Fibroblast of pulmonary artery (primary cell): ENCODE measurements around the gene S100A1.

ENCODE experiments used
- DNase-seq: peaks from one replicate; pipeline ENCODE4 v3.0.0-alpha.2; 2010; ENCODE audit warnings: low read depth
- H3K4me3 ChIP-seq: replicated peaks from 2 replicates; pipeline ENCODE4 v1.5.1; 2011; ENCODE audit warnings: low read depth, mild to moderate bottlenecking, control low read depth, low read length, moderate library complexity
- CTCF ChIP-seq: IDR thresholded peaks from 2 replicates; pipeline ENCODE4 v1.5.1; 2011; ENCODE audit warnings: mild to moderate bottlenecking, control low read depth, low read length, inconsistent platforms; ENCODE audit errors: missing control alignments

The S100A1 gene

GRCh38 chr1:153643816-153644215, 15.6 kb downstream of the S100A1 start:
- no peak for DNase-seq
- H3K4me3 ChIP-seq, result no peak overlapping the region
- TF ChIP-seq CTCF, result no peak

GRCh38 chr1:153646672-153647345, 18.6 kb downstream of the S100A1 start:
- no peak for DNase-seq

DNA sequence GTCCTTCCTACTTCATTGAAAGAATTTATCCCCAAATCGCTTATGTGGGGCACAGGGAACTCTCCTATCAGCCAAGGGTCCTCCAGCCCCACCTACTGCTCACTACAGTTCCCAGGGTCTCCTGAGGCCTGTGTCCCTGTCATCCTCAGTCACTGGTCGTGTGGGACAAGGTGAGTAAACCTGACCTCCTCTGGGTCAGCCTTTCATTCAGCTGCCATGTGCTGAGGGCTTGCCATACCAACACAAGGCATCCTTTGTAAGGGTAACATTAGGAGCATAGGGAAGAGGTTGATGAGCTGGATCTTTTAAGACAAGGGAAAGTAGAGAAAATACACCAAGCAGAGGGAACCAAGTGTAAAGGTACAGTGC, 19.1 kb downstream of the S100A1 start:
- no peak for DNase-seq
- H3K4me3 ChIP-seq, result no peak overlapping the region
- TF ChIP-seq CTCF, result no peak

More at GRCh38 chr1:153646672-153647345, 18.6 kb downstream of the S100A1 start:
- H3K4me3 ChIP-seq, result no peak overlapping the region
- no peak for TF ChIP-seq CTCF

DNA sequence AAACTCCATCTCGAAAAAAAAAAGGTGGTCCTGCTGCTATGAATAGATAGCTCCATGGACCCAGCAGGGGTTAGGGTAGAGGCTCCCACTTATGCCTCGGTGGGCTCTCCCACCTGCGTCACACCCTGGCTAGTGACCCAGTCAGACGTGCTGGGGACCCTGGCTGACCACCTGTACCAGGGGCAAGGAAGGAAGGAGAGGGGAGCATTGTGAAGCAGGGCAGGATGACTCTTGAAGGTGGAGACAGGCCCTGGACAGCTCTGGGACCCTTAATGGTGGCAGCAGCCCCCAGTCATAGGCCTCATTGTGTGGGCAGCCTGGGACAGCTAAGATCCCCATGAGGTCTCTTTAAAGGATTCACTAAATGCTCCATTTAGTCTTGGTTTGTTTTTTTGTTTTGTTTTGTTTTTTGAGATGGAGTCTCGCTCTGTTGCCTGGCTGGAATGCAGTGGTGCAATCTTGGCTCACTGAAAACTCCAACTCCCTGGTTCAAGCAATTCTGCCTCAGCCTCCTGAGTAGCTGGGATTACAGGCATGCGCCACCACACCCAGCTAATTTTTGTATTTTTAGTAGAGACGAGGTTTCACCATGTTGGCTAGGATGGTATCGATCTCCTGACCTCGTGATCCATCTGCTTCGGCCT, 19.9 kb downstream of the S100A1 start:
- DNase-seq, result no peak
- no peak overlapping the region for H3K4me3 ChIP-seq
- no peak for TF ChIP-seq CTCF

GRCh38 chr1:153649137-153649862, 21.1 kb downstream of the S100A1 start:
- TF ChIP-seq CTCF, result no peak
- no peak overlapping the region for H3K4me3 ChIP-seq
- DNase-seq, result no peak

DNA sequence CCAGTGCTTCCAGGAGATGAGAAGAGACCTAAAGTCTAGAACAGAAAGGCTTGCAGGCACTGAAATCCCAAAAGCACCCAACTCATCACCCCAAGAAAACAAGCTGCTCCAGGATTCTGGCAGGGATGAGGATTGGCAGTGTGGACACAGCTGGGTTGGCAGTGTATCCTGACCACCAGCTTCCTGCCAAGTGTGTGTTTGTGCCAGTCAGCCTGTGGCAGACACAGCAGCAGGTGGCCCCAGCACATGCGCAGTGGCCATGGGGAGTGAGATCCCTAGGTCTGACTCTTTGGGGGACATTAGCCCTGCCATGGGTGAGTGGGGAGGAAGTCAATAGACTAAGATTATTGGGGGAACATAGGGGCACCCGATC, 21.6 kb downstream of the S100A1 start:
- H3K4me3 ChIP-seq, result no peak overlapping the region
- TF ChIP-seq CTCF, result no peak
- DNase-seq, result no peak
